Activated naive CD8-positive, alpha-beta T cell treated with anti-CD3 and anti-CD28 coated beads, Interleukin-2, amount 50 U/mL, for 24 hours (primary cell): ENCODE data around the gene STK17B.
A peak's percentile ranks its signal among the peaks of the same experiment; 100 is the strongest.

Experiments used
- ATAC-seq: fragments of 150-1000 bp; cut with Tn5 transposase; one replicate; pipeline ENCODE4 v1.10.0; 2021
- DNase-seq: peaks from one replicate; pipeline ENCODE4 v3.0.0; 2021
- H3K27ac Mint-ChIP-seq: one replicate; pipeline ENCODE4 v1.8.0; 2021; ENCODE audit warnings: mild to moderate bottlenecking, mixed read lengths
- H3K27me3 Mint-ChIP-seq: one replicate; pipeline ENCODE4 v1.8.0; 2021; ENCODE audit warnings: mixed read lengths
- H3K36me3 Mint-ChIP-seq: one replicate; pipeline ENCODE4 v1.8.0; 2021; ENCODE audit warnings: low read depth, mixed read lengths
- H3K4me1 Mint-ChIP-seq: one replicate; pipeline ENCODE4 v1.8.0; 2021; ENCODE audit warnings: mixed read lengths
- H3K4me3 Mint-ChIP-seq: one replicate; pipeline ENCODE4 v1.8.0; 2021; ENCODE audit warnings: mild to moderate bottlenecking, moderate library complexity, mixed read lengths
- H3K9me3 Mint-ChIP-seq: one replicate; pipeline ENCODE4 v1.8.0; 2021; ENCODE audit warnings: mixed read lengths

Gene STK17B

DNA sequence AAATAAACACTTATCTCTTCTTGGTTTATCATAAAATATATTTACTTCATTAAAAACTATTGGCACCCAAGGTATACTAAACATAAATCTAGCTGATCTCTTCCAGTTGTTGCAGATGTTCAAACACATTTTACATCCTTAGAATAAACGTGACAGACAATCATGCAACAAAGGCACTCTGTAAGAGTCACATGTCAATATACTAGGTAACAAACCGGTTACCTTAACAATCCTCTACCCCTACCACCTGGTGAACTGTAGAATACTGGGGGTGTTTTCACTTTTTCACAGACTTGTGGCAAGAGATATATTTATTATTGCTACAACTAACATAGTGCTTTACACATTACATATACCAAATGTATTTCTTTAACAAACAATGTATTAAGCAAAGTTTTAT lies 15.8 kb downstream of the STK17B start:
- H3K27ac Mint-ChIP-seq = peak overlapping the region; percentile 88
- H3K36me3 Mint-ChIP-seq = peaks cover 86% of the 10 kb centered on the region
- no peak for ATAC-seq
- peak overlapping the region; percentile 63 for H3K4me3 Mint-ChIP-seq
- DNase-seq = no peak
- peaks cover 92% of the 10 kb centered on the region for H3K4me1 Mint-ChIP-seq
- no peaks in the 10 kb centered on the region for H3K9me3 Mint-ChIP-seq
- no peaks in the 10 kb centered on the region for H3K27me3 Mint-ChIP-seq

DNA sequence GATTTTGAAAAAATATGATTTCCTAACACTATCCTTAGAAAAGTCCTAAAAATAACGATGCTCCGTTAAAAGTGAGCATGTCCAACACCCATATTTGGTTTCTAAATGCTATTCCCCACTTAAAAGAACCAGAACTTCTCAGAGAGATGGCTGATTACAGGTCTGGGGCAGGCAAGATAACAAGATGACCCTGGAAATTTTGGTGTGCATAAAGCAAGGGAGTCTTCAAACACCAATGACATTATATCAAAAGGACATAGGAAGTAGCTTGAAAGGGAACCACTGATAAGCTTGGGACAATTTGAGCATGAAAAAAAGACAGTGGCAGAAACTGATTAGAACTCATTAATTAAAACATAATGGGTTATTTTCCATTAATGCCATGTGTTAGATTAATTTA lies 17.9 kb downstream of the STK17B start:
- Mint-ChIP-seq H3K9me3 (no peaks in the 10 kb centered on the region), H3K27me3 (no peaks in the 10 kb centered on the region), H3K4me1 (peaks cover 95% of the 10 kb centered on the region), H3K27ac (peak overlapping the region; percentile 78), H3K4me3 (peak overlapping the region; percentile 35), H3K36me3 (peaks cover 89% of the 10 kb centered on the region)
- no peak for DNase-seq
- no peak for ATAC-seq

DNA sequence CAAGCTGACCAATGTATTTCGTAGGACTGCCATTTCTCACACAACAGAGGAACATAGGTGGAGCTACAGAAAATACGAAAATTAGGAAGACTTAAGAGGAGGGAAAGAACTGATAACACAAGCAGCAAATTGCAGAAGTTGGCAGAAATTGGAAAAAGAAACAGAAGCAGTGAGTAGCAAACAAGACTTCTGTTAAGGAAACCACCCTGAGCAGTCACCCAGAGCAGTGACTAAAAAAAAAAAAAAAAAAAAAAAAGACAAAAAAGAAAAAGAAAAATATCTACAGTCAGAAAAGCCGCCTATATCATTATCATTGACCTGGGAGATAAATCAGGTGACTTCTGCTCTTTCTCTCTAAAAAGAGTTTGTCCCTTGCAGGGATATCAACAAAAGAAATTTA lies 21.4 kb downstream of the STK17B start:
- Mint-ChIP-seq H3K9me3 (no peaks in the 10 kb centered on the region), H3K36me3 (peaks cover 89% of the 10 kb centered on the region), H3K27me3 (no peaks in the 10 kb centered on the region), H3K4me3 (peak overlapping the region; percentile 63), H3K27ac (peak overlapping the region; percentile 92), H3K4me1 (peaks cover 95% of the 10 kb centered on the region)
- ATAC-seq (peak; percentile 18), DNase-seq (no peak)

DNA sequence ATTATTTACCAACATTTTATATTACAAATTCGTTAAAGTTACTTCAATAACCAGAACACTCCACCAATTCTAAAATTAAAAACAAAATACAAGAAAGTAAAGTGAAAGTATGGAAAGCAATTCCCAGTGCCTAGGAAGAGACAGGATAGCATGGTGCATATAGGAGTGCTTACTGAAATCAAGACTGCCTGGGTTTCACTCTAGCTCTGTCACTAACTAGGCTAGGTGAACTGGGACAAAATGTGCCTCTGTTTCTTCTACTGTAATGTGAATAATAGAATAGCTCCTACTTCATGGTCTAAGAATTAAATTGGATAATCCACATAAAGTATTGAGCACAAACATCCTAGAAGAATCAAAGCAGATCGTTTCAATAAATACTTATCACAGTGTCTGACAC lies 22.6 kb downstream of the STK17B start:
- H3K27me3 Mint-ChIP-seq = no peaks in the 10 kb centered on the region
- ATAC-seq (no peak), DNase-seq (no peak)
- H3K36me3 Mint-ChIP-seq = peaks cover 88% of the 10 kb centered on the region
- H3K9me3 Mint-ChIP-seq = no peaks in the 10 kb centered on the region
- peaks cover 94% of the 10 kb centered on the region for H3K4me1 Mint-ChIP-seq
- H3K4me3 Mint-ChIP-seq = peak overlapping the region; percentile 63
- H3K27ac Mint-ChIP-seq = peak overlapping the region; percentile 92

- H3K36me3 Mint-ChIP-seq = peaks cover 90% of the 10 kb centered on the region
- H3K4me1 Mint-ChIP-seq = peaks cover 95% of the 10 kb centered on the region
- ATAC-seq (no peak), DNase-seq (no peak)
- H3K9me3 Mint-ChIP-seq = no peaks in the 10 kb centered on the region
- peak overlapping the region; percentile 83 for H3K27ac Mint-ChIP-seq
- peak overlapping the region; percentile 29 for H3K4me3 Mint-ChIP-seq
- no peaks in the 10 kb centered on the region for H3K27me3 Mint-ChIP-seq
Measured at GRCh38 chr2:196145256-196145655, 26.1 kb downstream of the STK17B start.

GRCh38 chr2:196144513-196145126 lies 26.8 kb downstream of the STK17B start:
- Mint-ChIP-seq H3K27ac (peak overlapping the region; percentile 83), H3K36me3 (peaks cover 90% of the 10 kb centered on the region), H3K27me3 (no peaks in the 10 kb centered on the region), H3K4me1 (peaks cover 93% of the 10 kb centered on the region), H3K4me3 (peak overlapping the region; percentile 29), H3K9me3 (no peaks in the 10 kb centered on the region)
- ATAC-seq (peak; percentile 54), DNase-seq (no peak)

DNA sequence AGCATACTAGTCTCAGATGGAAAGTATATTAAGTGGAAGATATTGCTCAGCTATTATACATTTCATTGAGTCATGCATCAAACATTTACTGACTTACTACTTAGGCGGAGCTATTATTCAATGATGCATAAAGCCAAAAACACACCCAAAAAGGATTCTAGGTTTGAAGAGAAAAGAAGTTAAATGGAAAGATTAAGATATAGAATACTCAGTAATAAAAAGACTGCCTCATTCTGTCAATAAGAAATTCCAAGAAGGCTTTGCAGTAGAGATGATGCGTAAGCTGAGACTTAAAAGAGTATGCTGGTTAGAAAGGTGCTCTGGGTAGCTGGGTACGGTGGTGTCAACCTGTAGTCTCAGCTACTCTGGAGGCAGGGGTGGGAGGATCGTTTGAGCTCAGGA lies 27.6 kb downstream of the STK17B start:
- Mint-ChIP-seq H3K36me3 (peaks cover 88% of the 10 kb centered on the region), H3K4me1 (peaks cover 89% of the 10 kb centered on the region), H3K4me3 (peak overlapping the region; percentile 41), H3K27me3 (no peaks in the 10 kb centered on the region), H3K9me3 (no peaks in the 10 kb centered on the region), H3K27ac (peak overlapping the region; percentile 83)
- no peak for DNase-seq
- ATAC-seq = peak; percentile 74

DNA sequence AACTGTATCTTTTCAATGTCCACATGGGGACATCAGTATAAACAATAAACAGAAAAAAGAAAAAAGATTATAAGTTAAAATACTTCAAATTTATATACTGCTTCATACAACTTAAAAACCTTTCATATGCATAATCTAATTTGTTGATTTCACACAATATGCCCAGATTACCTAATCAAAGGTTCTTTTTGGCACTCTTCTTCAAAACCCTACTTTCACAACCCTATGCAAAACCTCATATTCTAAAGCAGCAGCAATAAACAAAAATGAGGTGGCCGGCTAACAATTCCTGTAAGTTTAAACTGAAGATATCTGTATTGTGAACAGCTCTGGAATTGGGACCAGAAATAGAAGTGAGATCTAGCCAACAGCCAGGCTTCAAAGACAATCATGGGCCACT lies 28.6 kb downstream of the STK17B start:
- H3K27me3 Mint-ChIP-seq = no peaks in the 10 kb centered on the region
- peak overlapping the region; percentile 83 for H3K27ac Mint-ChIP-seq
- no peak for DNase-seq
- no peak overlapping the region for H3K4me3 Mint-ChIP-seq
- no peak for ATAC-seq
- peaks cover 91% of the 10 kb centered on the region for H3K4me1 Mint-ChIP-seq
- peaks cover 91% of the 10 kb centered on the region for H3K36me3 Mint-ChIP-seq
- H3K9me3 Mint-ChIP-seq = no peaks in the 10 kb centered on the region

DNA sequence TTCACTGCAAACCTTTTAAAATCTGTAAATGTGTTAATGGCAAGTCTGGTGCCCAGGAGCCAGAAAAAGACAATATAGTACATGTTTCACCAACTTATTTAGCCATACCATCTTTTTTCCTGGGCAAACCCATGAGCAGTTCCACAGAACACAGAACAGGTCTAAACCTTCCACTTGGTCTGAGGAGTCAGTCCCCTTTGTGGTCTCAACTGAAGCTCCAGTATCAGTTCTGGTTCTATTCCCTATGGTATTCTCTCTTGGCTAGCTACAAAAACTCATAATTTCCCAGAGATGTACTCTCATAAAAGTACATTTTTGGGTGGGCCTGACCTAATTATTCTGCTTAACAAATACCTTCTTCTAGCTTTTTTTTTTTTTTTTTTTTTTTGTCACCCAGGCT lies 31.2 kb downstream of the STK17B start:
- Mint-ChIP-seq H3K27ac (peak overlapping the region; percentile 71), H3K4me3 (no peak overlapping the region), H3K9me3 (peaks cover 4% of the 10 kb centered on the region), H3K36me3 (peaks cover 94% of the 10 kb centered on the region), H3K4me1 (peaks cover 81% of the 10 kb centered on the region), H3K27me3 (no peaks in the 10 kb centered on the region)
- DNase-seq (no peak), ATAC-seq (no peak)

DNA sequence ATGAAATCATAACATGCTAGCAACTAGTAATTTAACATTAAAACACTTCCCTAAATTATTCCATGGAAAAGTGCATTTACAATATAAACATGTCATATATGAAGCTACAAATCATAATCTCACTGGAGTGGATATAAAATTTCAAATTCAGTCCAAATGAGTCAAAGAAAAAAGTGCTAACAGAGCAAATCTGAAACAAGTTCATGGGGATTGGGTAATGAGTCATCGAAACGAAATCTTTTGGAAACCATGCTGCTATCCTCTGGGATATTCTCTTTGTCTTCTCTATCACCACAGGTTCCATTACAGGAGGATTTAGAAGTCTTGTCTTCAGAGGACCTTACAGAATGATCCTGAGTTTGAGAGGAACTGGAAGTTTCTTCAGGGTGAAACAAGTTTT lies 34.1 kb downstream of the STK17B start:
- Mint-ChIP-seq H3K27me3 (no peaks in the 10 kb centered on the region), H3K27ac (peak overlapping the region; percentile 74), H3K4me1 (peaks cover 58% of the 10 kb centered on the region), H3K36me3 (peaks cover 96% of the 10 kb centered on the region), H3K4me3 (no peak overlapping the region), H3K9me3 (peaks cover 27% of the 10 kb centered on the region)
- DNase-seq (no peak), ATAC-seq (no peak)

GRCh38 chr2:196136151-196136550 lies 35.2 kb downstream of the STK17B start:
- no peaks in the 10 kb centered on the region for H3K27me3 Mint-ChIP-seq
- no peak overlapping the region for H3K4me3 Mint-ChIP-seq
- H3K9me3 Mint-ChIP-seq = peaks cover 38% of the 10 kb centered on the region
- H3K36me3 Mint-ChIP-seq = peaks cover 96% of the 10 kb centered on the region
- peak overlapping the region; percentile 35 for H3K27ac Mint-ChIP-seq
- H3K4me1 Mint-ChIP-seq = peaks cover 53% of the 10 kb centered on the region
- no peak for DNase-seq
- ATAC-seq = no peak

DNA sequence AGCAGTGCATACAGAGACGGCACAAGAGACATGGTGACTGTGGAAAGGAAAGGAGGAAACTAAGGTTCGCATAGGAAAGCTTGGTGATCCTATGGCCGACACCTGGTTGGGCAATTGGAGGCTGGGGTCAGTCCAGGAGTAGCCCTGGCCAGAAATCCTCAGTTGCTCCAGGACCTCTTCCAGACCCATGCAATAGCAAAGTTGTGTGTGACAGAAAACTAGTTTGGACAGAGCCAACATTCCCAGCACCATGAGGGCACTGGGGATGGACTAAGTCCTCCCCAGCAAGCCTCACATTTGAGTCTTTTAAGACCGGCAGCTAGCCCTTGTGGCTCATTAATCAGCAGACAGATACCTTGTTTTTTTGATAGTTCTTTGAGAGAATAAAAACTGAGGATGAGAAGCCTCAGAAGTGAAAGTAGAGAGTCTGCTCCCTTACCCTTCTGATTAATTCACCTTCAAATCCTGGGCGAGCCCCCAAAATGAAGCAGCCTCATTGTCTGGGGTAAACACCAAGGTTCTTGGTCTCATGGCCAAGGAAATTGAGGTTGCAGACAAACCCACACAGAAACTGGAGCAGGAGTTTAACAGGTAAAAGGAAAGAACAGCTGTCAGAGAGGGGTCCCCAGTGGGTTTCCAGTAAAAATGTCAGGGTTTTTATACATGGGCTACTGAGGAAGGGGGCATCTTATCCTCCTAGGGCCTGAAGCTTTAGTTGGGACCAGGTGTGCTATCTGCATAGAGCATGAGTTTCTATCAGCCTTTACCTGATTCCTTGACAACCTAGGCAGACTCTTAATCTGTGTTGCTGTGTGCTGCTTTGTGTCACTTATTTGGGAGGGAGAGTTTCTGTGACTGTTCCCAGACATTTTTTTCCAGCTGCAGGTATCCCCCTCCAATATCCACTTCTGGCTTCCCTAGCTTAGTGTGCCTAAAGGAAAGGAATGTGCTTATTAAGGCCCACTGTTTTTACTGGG lies 39.1 kb downstream of the STK17B start:
- DNase-seq (peak; percentile 68), ATAC-seq (peak; percentile 34)
- Mint-ChIP-seq H3K27ac (peak overlapping the region; percentile 56), H3K27me3 (no peaks in the 10 kb centered on the region), H3K4me1 (peaks cover 20% of the 10 kb centered on the region), H3K4me3 (no peak overlapping the region), H3K9me3 (peaks cover 67% of the 10 kb centered on the region), H3K36me3 (peaks cover 79% of the 10 kb centered on the region)

- ATAC-seq = peak; percentile 67
Measured at GRCh38 chr2:196131384-196131937, 39.9 kb downstream of the STK17B start.

DNA sequence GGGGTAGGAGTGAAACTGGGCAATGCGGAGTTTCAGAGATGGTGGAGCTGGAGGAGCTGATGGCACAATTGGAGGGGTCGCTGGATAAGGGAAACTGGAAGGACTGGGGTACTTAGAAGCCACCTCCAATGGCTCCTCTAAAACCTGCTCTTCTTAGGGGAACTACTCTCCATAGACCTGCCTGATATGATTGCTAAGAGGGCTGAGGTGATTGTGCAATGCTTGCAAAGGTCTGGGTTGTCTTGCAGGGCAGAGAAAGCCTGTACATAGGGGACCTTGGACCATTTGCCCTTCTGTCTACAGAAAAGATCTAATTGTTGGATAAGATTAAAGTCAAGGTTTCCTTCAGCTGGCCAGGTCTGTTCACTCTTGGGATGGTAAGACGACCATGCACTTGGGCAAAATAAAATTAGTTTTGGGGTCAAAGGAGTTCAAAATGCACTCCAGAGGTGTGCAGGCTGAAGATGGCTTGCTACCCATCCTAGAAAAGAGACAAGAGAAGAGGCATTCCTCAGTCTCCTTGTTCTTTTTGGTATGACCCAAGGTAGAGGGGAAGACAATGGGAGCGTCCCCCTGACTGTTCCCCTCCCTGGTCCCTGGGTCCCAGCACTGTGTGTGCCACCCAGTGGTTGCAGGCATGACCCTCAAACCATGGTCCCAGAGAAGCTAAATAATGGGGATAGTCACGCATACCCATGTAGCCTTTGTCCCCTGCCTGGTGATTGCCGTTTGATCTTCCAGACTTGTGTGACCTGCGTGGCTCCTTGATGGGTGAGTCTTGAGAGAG lies 41.1 kb downstream of the STK17B start:
- Mint-ChIP-seq H3K9me3 (peaks cover 63% of the 10 kb centered on the region), H3K27ac (no peak overlapping the region), H3K27me3 (no peaks in the 10 kb centered on the region), H3K36me3 (peaks cover 59% of the 10 kb centered on the region), H3K4me3 (no peak overlapping the region), H3K4me1 (peaks cover 11% of the 10 kb centered on the region)
- ATAC-seq (no peak), DNase-seq (peak; percentile 53)

More at GRCh38 chr2:196131384-196131937, 39.9 kb downstream of the STK17B start:
- DNase-seq = peak; percentile 73
- Mint-ChIP-seq H3K27ac (peak overlapping the region; percentile 7), H3K9me3 (peaks cover 63% of the 10 kb centered on the region), H3K27me3 (no peaks in the 10 kb centered on the region), H3K4me3 (no peak overlapping the region), H3K36me3 (peaks cover 72% of the 10 kb centered on the region), H3K4me1 (peaks cover 13% of the 10 kb centered on the region)
